ENCODE results near the gene KAZN. TPM values are rescaled to one million over a fixed set of nuclear protein-coding genes. Genes with fewer than 3 reads are reported as not detected.

Gene KAZN
- total RNA-seq, 3 donors from 2014 or later: 0.35 to 1.7 (median 1.2) TPM

DNA sequence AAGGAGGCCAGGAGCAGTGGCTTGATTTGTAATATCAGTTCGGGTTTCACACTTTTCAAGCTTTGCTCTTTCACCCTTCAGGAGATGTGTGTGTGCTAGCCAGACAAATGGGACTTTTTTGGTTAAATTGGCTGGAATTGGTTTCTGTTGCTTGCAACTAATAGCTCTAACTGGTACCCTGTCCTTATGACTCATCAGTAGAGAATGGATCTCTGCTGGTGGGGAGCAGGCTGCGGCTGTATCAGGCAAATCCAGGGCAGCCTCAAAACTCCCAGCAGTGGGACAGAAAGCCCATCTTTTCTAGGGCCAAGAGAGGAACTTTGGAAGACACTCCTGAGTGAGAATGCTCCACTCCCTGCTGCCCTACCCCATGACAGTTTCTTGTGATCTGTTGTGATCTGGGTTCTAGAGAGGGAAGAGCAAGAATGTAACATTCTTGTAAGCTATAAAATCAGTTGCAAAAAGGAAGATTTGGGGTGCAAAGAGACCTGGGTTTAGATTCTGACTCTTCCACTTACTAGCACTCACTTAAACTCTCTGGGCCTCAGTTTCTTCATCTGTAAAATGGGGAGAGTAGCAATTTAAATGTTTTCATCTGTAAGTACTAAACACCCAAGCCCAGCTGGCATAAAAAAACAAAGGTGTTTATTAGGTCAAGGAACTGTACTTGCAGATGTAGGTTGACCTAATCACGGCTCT is 298.0 kb downstream of the KAZN start:
- DNase-seq (no peak), ATAC-seq (no peak)
- H3K27me3 Mint-ChIP-seq (ENCODE audit: low read depth): peaks cover 25% of the 10 kb centered on the region
- H3K4me1 Mint-ChIP-seq (ENCODE audit: low read depth): no peaks in the 10 kb centered on the region
- no peaks in the 10 kb centered on the region for H3K9me3 Mint-ChIP-seq
- no peak overlapping the region for H3K4me3 Mint-ChIP-seq
- no peaks in the 10 kb centered on the region for H3K36me3 Mint-ChIP-seq (ENCODE audit: insufficient read depth)

GRCh38 chr1:14897080-14897449 is 298.6 kb downstream of the KAZN start:
- H3K4me3 Mint-ChIP-seq: no peak overlapping the region
- no peaks in the 10 kb centered on the region for H3K36me3 Mint-ChIP-seq (ENCODE audit: insufficient read depth)
- ATAC-seq (no peak), DNase-seq (no peak)
- H3K4me1 Mint-ChIP-seq (ENCODE audit: low read depth): no peaks in the 10 kb centered on the region
- no peaks in the 10 kb centered on the region for H3K9me3 Mint-ChIP-seq
- H3K27me3 Mint-ChIP-seq (ENCODE audit: low read depth): peaks cover 25% of the 10 kb centered on the region

- ATAC-seq (no peak), DNase-seq (no peak)
- peaks cover 22% of the 10 kb centered on the region for H3K27me3 Mint-ChIP-seq (ENCODE audit: low read depth)
- no peaks in the 10 kb centered on the region for H3K36me3 Mint-ChIP-seq (ENCODE audit: insufficient read depth)
- H3K4me1 Mint-ChIP-seq (ENCODE audit: low read depth): no peaks in the 10 kb centered on the region
- no peaks in the 10 kb centered on the region for H3K9me3 Mint-ChIP-seq
- H3K4me3 Mint-ChIP-seq: no peak overlapping the region
Observed at GRCh38 chr1:14897547-14897946, 299.1 kb downstream of the KAZN start.

DNA sequence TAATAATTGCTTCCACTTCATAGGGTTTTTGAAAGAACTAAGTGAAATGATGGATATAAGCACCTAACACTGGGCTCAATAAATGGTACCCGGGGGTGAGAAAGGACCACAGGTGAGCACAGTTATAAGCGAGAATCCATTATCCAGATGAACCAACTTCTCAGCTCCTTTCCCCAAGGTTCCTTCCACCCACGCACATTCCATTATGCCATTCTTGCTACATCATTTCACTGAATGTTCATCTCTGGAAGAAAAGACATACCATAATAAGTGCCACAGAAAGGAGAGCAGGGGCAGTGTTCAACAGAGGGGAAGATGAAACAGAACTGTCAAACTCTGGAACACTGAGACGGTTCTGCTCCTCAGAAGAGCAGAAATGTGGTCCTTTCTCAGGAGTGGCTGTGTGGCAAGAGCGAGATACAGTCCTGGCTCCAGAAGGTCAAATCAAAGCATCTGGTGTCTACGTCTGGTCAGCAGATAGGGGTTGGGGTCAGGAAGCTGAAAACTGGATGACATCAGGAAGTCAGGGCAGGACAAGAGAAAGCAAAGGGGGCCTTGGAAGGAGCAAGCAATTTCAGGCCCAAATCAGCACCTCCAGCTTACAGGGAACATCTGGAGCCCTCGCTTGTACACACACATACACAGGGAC is 299.6 kb downstream of the KAZN start:
- ATAC-seq (no peak), DNase-seq (no peak)
- Mint-ChIP-seq H3K9me3 (no peaks in the 10 kb centered on the region), H3K27me3 (ENCODE audit: low read depth) (peaks cover 16% of the 10 kb centered on the region), H3K36me3 (ENCODE audit: insufficient read depth) (no peaks in the 10 kb centered on the region), H3K4me3 (no peak overlapping the region), H3K4me1 (ENCODE audit: low read depth) (no peaks in the 10 kb centered on the region)

DNA sequence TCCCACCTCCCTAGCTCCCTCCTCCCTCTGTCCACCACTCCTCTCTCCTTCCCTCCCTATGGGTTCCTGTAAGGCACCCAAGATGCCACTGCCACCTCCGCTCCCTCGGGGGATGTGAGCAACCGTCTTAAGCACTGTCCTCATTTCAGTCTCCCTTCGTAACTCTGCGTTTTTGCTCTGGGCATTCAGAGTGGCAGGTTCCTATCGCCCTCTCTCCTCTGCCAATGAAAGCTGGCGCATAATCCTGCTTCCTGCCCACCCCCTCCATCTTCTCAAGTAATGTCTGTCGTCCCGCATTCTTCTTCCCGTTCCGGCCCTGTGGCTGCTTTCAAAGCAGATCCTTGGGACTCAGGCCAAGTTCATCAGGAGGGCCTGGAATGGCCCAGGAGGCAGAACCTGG is 301.2 kb downstream of the KAZN start:
- Mint-ChIP-seq H3K4me3 (no peak overlapping the region), H3K36me3 (ENCODE audit: insufficient read depth) (no peaks in the 10 kb centered on the region), H3K4me1 (ENCODE audit: low read depth) (no peaks in the 10 kb centered on the region), H3K9me3 (no peaks in the 10 kb centered on the region), H3K27me3 (ENCODE audit: low read depth) (peaks cover 5% of the 10 kb centered on the region)
- DNase-seq (no peak), ATAC-seq (no peak)

GRCh38 chr1:14901371-14901954 is 303.0 kb downstream of the KAZN start:
- no peaks in the 10 kb centered on the region for H3K4me1 Mint-ChIP-seq (ENCODE audit: low read depth)
- ATAC-seq (no peak), DNase-seq (no peak)
- H3K9me3 Mint-ChIP-seq: no peaks in the 10 kb centered on the region
- H3K4me3 Mint-ChIP-seq: no peak overlapping the region
- no peaks in the 10 kb centered on the region for H3K36me3 Mint-ChIP-seq (ENCODE audit: insufficient read depth)
- peaks cover 5% of the 10 kb centered on the region for H3K27me3 Mint-ChIP-seq (ENCODE audit: low read depth)

- ATAC-seq: no peak
- Mint-ChIP-seq H3K9me3 (no peaks in the 10 kb centered on the region), H3K27me3 (ENCODE audit: low read depth) (peaks cover 5% of the 10 kb centered on the region)
Observed at GRCh38 chr1:14903922-14904321, 305.4 kb downstream of the KAZN start.

GRCh38 chr1:14906665-14907064 is 308.2 kb downstream of the KAZN start:
- Mint-ChIP-seq H3K27me3 (ENCODE audit: low read depth) (no peaks in the 10 kb centered on the region), H3K4me1 (ENCODE audit: low read depth) (no peaks in the 10 kb centered on the region), H3K9me3 (no peaks in the 10 kb centered on the region), H3K4me3 (no peak overlapping the region), H3K36me3 (ENCODE audit: insufficient read depth) (no peaks in the 10 kb centered on the region)
- ATAC-seq (no peak), DNase-seq (no peak)

More at GRCh38 chr1:14903922-14904321, 305.4 kb downstream of the KAZN start:
- Mint-ChIP-seq H3K4me1 (ENCODE audit: low read depth) (no peaks in the 10 kb centered on the region), H3K36me3 (ENCODE audit: insufficient read depth) (no peaks in the 10 kb centered on the region), H3K4me3 (no peak overlapping the region)
- no peak for DNase-seq

DNA sequence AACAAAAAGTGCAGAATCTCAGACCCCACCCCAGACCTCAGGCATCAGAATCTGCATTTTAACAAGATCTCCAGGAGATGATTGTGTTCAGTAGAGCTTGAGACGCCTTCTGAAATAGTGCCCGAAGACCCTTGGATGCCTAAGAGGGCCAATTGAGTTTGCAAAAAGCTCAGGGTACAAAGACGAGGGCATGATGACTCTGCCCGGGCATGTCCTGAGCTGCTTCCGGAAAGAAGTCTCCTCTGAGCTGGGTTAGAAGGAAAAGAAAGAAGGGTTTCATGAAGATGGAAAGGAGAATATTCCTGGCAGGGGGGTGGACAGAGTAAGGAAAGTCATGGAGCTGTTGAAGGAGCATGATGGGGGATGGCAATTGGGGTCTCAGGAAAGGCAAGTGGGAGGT is 308.9 kb downstream of the KAZN start:
- no peaks in the 10 kb centered on the region for H3K36me3 Mint-ChIP-seq (ENCODE audit: insufficient read depth)
- ATAC-seq (no peak), DNase-seq (no peak)
- no peak overlapping the region for H3K4me3 Mint-ChIP-seq
- no peaks in the 10 kb centered on the region for H3K4me1 Mint-ChIP-seq (ENCODE audit: low read depth)
- no peaks in the 10 kb centered on the region for H3K9me3 Mint-ChIP-seq
- no peaks in the 10 kb centered on the region for H3K27me3 Mint-ChIP-seq (ENCODE audit: low read depth)

GRCh38 chr1:14909273-14909672 is 310.8 kb downstream of the KAZN start:
- no peak for ATAC-seq
- H3K9me3 Mint-ChIP-seq: no peaks in the 10 kb centered on the region
- H3K27me3 Mint-ChIP-seq (ENCODE audit: low read depth): no peaks in the 10 kb centered on the region
- no peaks in the 10 kb centered on the region for H3K4me1 Mint-ChIP-seq (ENCODE audit: low read depth)
- no peaks in the 10 kb centered on the region for H3K36me3 Mint-ChIP-seq (ENCODE audit: insufficient read depth)
- DNase-seq: no peak
- no peak overlapping the region for H3K4me3 Mint-ChIP-seq

DNA sequence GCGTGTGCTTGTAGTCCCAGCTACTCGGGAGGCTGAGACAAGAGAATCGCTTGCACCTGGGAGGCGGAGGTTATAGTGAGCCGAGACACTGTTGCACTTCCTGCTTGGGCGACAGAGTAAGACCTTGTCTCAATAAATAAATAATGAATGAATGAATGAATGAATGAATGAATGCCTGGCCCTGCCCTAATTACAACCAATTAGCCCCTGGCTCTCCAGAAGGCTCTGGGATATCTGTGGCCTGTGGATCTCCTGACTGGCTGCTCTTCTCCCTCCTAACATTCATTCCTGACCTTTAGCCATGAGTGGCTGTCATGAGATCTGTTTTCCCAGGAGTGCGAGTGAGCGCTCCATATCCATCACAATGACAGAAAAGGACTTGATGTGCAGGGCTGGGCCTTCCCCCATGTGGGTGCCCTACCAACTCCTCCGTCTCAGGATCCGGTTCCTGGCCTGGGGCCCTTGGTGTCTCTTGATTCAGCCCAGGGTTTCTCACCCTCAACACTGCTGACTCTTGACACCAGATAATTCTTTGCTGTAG is 311.5 kb downstream of the KAZN start:
- no peaks in the 10 kb centered on the region for H3K9me3 Mint-ChIP-seq
- no peaks in the 10 kb centered on the region for H3K4me1 Mint-ChIP-seq (ENCODE audit: low read depth)
- DNase-seq (no peak), ATAC-seq (no peak)
- H3K4me3 Mint-ChIP-seq: no peak overlapping the region
- H3K36me3 Mint-ChIP-seq (ENCODE audit: insufficient read depth): no peaks in the 10 kb centered on the region
- no peaks in the 10 kb centered on the region for H3K27me3 Mint-ChIP-seq (ENCODE audit: low read depth)

- Mint-ChIP-seq H3K27me3 (ENCODE audit: low read depth) (no peaks in the 10 kb centered on the region), H3K9me3 (no peaks in the 10 kb centered on the region), H3K36me3 (ENCODE audit: insufficient read depth) (no peaks in the 10 kb centered on the region), H3K4me3 (no peak overlapping the region), H3K4me1 (ENCODE audit: low read depth) (no peaks in the 10 kb centered on the region)
- DNase-seq (no peak), ATAC-seq (no peak)
Observed at GRCh38 chr1:14910984-14911721, 312.7 kb downstream of the KAZN start.

DNA sequence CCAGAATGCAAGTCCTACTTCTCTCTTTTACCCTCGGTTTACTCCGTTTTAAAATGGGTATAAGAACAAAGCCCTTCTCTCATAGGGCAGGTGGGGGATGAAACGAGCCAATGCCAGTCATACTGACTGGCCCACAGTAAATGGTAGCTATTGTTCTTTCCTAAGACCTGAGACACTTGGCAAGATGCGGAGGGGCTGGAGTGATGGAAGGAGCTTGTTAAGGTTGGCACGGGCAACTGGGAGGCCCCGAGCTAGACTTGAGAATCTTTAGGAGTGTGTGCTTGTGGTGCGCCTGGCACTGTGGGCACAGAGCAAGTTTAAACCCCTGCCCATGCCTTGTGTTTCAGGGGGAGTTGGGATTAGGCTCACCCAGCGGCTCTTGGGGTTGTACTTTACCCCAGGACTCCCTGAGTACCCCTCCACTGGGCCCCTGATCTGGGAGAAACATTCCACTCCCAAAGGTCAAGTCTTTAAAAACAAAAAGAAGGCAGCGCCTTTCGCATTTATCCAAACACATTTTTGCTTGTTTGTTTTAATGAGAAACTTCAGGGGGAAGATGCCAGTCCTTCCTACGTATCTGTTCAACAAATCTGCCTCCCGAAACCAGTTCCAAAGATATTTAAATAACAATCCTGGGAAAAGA is 314.5 kb downstream of the KAZN start:
- no peaks in the 10 kb centered on the region for H3K9me3 Mint-ChIP-seq
- ATAC-seq: no peak
- H3K27me3 Mint-ChIP-seq (ENCODE audit: low read depth): no peaks in the 10 kb centered on the region
- DNase-seq: no peak
- H3K36me3 Mint-ChIP-seq (ENCODE audit: insufficient read depth): no peaks in the 10 kb centered on the region
- no peak overlapping the region for H3K4me3 Mint-ChIP-seq
- H3K4me1 Mint-ChIP-seq (ENCODE audit: low read depth): no peaks in the 10 kb centered on the region
